ENCODE data around the gene MPPED2.

MPPED2 gene

DNA sequence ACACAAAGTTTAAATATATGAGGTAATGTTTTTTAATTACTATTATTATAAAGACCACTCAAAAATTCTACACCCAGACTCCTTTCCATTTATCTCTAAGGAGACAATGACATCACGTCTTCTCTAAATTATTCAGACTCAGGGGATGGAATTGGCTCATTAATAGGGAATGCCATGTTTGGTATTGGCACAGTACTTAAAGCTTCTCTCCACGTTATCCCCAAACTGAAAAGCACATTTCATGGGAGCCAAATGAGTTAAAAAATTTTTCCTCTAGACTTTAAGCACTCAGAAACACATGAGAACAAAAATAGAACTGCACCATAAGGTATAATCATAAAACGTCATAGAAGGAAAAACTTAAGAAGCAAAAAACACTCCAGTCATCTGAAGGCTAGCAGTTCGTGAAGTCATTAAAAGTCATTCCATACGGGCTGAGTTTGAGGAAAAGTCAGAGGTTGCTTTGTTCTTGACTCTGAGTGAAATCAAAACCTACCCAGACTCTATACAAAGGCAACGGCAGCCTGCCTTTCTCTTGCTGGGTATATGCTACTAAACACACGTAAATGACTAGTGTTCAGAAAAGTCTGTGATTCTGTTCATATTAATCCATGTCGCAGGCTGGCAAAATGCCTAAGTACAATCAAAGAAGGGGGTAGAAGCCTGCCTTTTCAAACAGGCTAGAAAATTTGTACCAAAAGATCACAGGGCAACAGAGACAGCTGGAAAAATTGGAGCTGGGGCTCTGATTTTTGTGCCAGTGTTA is 8.7 kb upstream of the MPPED2 start:
- intact Hi-C loops (cut with DNase I; ENCODE audit: low total_unique reads): no loop called here
- Histone ChIP-seq H3K27ac (peak overlapping the region in 1 of 2 donors; percentile 12), H3K4me3 (no peak overlapping the region), H3K27me3 (no peaks in the 10 kb centered on the region), H3K36me3 (no peaks in the 10 kb centered on the region), H3K4me1 (peaks cover 0 to 4% (median 0%) of the 10 kb centered on the region in 4 donors), H3K9me3 (no peaks in the 10 kb centered on the region)
- no peak for TF ChIP-seq CTCF (IDR thresholded peaks at IDR 0.05)
- no peak for DNase-seq

GRCh38 chr11:30587269-30587812 is 1.2 kb upstream of the MPPED2 start:
- no peaks in the 10 kb centered on the region for H3K9me3 ChIP-seq
- H3K27ac ChIP-seq: peak overlapping the region in 1 of 2 donors; percentile 81
- H3K4me3 ChIP-seq: no peak overlapping the region
- intact Hi-C loops (cut with DNase I; ENCODE audit: low total_unique reads): no loop called here
- H3K4me1 ChIP-seq: peaks cover 0 to 15% (median 9%) of the 10 kb centered on the region in 4 donors
- no peaks in the 10 kb centered on the region for H3K27me3 ChIP-seq
- TF ChIP-seq CTCF (IDR thresholded peaks at IDR 0.05): no peak
- no peak for DNase-seq
- H3K36me3 ChIP-seq: no peaks in the 10 kb centered on the region

- no peaks in the 10 kb centered on the region for H3K36me3 ChIP-seq
- TF ChIP-seq CTCF (IDR thresholded peaks at IDR 0.05): no peak
- H3K4me1 ChIP-seq: peaks cover 0 to 15% (median 9%) of the 10 kb centered on the region in 4 donors
- no peaks in the 10 kb centered on the region for H3K27me3 ChIP-seq
- H3K4me3 ChIP-seq: peak overlapping the region; percentile 78 to 81
- peak overlapping the region; percentile 75 to 81 for H3K27ac ChIP-seq
- intact Hi-C loops (cut with DNase I; ENCODE audit: low total_unique reads): no loop called here
- H3K9me3 ChIP-seq: no peaks in the 10 kb centered on the region
- DNase-seq: peak; percentile 23 to 70
Observed at GRCh38 chr11:30585892-30586250, 282 bp downstream of the MPPED2 start.

DNA sequence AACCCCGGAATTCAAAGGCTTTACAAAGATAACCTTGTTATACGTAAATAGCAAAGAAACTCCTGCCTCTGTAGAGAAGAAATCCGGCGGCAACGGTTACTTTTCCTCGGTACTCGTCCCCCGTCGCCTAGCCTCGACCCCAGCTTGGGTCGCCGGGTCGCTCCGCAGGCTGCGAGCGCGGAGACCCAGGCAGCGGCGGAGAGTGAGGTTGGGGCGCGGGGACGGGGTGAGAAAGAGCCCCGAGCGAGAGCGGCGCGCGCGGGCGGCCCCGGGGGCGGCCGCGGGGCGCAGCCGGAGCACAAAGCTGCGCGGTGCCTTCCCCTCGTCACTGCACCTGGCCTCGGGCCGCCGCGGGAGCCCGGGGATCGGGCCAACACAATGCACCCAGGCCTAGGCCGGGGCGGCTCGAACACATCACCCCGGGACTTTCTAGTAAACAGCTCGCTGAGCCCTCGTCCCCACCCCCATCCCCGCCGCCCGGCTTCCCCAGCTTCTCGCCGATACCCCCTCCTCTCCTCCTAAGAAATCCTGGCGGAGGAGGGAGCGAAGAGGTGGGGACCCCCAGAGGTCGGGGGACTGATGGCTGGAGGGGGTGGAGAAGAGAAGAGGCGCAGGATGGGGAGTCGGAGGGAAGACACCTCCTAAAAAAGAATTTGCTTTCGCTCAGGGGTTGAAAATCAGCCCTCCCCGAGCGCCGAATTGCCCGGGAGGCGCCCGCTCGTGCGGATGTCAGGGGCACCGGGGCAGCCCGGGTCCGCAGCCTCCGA is 845 bp downstream of the MPPED2 start:
- H3K27me3 ChIP-seq: no peaks in the 10 kb centered on the region
- H3K27ac ChIP-seq: peak overlapping the region; percentile 75 to 81
- DNase-seq: peak; percentile 32 to 67
- peaks cover 0 to 15% (median 9%) of the 10 kb centered on the region in 4 donors for H3K4me1 ChIP-seq
- H3K36me3 ChIP-seq: no peaks in the 10 kb centered on the region
- TF ChIP-seq CTCF (IDR thresholded peaks at IDR 0.05): no peak
- no peaks in the 10 kb centered on the region for H3K9me3 ChIP-seq
- intact Hi-C loops (cut with DNase I; ENCODE audit: low total_unique reads): no loop called here
- peak overlapping the region; percentile 78 to 81 for H3K4me3 ChIP-seq

- H3K27ac ChIP-seq: peak overlapping the region; percentile 75 to 81
- peaks cover 0 to 7% (median 0%) of the 10 kb centered on the region in 3 donors for H3K36me3 ChIP-seq
- H3K4me1 ChIP-seq: peaks cover 0 to 15% (median 9%) of the 10 kb centered on the region in 4 donors
- H3K9me3 ChIP-seq: no peaks in the 10 kb centered on the region
- intact Hi-C loops (cut with DNase I; ENCODE audit: low total_unique reads): no loop called here
- peak overlapping the region; percentile 78 to 81 for H3K4me3 ChIP-seq
- TF ChIP-seq CTCF (IDR thresholded peaks at IDR 0.05): no peak
- DNase-seq: peak; percentile 25 to 71
- H3K27me3 ChIP-seq: no peaks in the 10 kb centered on the region
Observed at GRCh38 chr11:30583476-30584280, 2.5 kb downstream of the MPPED2 start.

All from tibial artery (tissue), 4 donors.